Raji (cell line): ENCODE data around the gene ARMC6.

Experiments
- POLR2A ChIP-seq: IDR thresholded peaks from 2 replicates; pipeline ENCODE4 v1.6.1; 2011; ENCODE audit warnings: low read depth, low read length, control low read depth; ENCODE audit not compliant: insufficient read depth

The ARMC6 gene

DNA sequence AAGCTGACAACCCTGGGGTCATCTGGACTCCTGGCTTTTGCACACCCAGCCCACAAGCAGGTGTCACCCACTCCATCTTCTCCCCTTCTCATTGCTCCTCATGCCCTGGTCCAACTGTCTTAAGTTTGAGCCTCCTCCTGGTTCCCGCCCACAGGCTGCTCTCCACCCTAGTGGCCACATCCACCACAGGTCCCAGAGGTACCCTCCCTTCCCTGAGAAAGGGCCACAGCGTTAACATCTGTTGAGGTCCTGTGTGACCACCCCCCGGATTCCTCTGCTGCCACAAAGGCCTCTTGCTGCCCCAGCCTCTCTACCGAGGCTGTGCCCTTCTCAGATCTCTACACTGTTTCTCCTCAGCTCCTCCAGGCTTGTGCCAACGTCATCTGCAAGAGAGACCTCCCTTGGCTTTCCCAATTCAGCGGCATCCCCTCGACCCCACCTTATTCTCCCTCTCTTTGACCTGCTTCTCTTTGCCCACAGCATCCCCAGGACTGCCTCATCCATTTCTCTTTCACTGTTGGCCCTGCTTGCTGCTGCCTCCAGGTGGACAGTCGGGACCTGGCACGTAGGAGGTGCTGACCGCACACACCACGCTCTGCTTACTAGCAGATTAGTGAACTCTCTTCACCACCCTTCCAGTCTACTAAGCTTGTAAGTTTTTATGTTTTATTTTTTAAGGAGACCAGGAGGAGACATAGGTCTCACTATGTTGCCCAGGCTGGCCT lies 33.3 kb upstream of the ARMC6 start:
- TF ChIP-seq POLR2A = no peak

DNA sequence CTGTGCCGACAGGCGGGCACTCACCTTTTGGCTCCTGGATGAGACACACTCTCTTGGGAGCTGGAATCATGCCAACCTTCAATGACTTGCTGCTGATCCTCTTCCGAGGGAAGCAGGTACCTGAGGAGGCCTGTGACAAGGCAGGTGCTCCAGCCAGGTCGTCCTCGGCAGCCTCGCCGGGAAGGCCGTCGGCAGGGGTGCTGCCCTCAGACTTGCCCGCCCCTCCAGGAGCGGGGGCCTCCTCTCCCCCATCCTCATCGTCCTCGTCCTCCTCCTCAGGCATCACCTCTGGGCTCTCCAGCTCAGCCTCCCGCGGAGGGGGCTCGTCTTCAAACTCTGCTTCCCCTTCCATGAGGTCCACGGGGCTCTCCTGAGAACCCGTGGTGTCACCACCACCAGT lies 29.3 kb upstream of the ARMC6 start:
- TF ChIP-seq POLR2A = no peak

DNA sequence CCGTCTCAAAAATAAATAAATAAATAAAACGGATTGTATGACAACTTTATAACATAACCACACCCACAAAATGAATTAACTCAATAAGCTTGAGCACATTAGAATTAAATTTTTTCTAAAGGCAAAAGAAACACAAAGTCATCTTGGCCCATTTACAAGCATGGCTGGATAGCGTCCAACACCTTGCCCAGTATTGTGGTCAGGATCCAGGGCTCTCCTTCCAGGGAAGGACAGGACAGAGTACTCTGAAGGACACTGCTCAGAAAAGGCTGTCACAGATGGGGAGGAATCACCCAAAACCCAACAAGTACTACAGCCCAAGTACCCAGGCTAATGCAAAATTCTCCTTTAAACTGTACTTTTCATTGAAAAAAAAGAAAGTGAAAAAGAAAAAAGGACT lies 27.2 kb upstream of the ARMC6 start:
- no peak for TF ChIP-seq POLR2A

DNA sequence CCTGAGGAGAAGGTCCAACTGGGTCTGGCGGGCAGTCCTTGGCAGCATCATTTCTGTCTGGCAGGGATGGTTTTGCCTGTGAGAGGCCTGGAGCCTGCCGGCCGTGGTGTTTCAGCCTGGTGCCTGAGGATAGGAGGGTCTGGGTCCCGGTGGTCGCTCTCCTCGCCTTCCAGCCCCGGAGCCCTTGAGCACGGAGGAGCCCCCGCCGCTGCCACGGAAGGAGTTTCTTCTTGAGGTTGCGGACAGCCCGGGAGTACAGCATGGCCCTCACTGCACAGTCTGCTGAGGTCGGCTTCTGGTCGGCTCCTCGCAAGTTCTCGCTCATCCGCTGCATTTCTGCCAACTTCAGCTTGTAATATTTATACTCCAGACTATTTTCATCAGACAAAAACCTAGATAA lies 23.5 kb upstream of the ARMC6 start:
- no peak for TF ChIP-seq POLR2A

DNA sequence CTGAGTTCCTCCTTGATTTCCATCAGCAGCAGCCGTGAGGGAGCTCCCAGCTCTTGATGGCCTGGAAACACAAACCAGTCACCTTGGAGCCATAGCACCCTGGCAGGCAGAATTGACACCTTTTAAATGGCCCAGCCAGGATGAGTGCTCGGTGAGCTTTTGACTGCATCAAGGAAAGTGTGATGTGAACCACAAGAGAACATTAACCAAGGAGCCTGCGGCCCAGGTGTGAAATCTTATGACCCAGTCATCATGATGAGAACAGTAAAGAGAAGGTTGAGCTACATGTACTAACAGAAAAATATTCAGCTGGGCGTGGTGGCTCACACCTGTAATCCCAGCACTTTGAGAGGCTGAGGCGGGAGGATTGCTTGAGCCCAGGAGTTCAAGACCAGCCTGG lies 22.9 kb upstream of the ARMC6 start:
- TF ChIP-seq POLR2A = no peak

DNA sequence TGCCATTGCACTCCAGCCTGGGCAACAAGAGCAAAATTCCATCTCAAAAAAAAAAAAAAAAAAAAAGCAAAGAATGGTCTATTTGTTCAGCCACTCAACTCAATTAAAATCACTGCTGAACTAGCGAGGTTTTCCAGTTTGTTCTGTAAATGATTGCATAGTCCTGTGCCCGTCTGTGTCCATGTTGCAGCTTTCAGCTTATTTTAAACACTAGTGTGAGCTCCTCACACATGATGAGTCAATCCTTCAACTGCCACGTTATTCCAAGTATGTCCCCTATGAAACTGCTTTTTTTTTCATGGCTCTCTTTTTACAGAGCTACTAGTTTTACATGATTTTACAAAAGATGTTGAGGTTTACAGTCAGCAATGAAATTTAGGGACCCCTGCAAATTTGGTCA lies 12.3 kb upstream of the ARMC6 start:
- TF ChIP-seq POLR2A = no peak

DNA sequence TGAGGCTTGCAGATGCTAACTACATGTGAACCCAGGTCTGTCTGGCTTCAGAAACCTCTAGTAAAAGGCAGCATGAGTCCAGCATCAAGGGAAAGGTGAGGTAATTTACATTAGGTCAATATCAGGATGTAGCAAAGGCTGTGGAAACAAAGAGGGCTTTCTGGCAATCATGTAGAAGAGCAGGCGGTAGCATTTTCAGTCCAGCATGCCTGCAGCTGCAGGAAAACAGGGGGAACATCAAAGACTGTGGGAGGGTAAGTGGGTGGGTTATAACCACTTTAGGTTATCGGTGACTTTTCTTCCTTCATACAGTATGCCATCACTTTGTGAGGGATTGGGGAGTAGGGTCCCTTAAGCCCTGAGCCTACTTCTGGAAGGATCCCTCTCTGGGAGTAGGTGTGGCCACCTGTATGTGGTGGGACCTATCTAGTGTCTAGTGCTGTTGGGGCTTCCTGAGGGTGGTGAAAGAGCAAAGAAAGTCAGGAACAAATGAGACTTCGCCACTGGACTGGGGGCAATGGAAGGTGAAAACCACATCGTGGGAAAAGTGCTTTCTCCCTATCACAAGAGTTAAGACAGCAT lies 10.9 kb upstream of the ARMC6 start:
- TF ChIP-seq POLR2A = no peak

DNA sequence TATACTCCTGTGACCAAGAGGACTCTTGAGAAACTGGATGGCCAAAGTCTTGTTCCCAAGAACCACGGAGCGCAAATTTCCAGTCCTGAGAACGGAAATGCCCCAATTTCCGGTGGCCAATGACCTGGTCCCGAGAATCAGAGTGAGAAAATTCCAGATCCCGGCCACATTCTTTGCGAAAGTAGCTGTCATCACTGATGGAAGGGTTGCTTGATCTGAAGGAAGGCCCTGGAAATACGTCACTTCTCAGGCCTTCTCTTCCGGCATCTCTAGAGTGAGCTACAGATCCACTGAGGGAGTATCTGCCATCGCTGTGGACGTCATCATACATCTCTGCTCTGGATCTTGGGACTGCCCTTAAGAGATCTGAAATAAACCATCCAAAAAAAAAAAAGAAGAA lies 7.5 kb upstream of the ARMC6 start:
- TF ChIP-seq POLR2A = no peak

DNA sequence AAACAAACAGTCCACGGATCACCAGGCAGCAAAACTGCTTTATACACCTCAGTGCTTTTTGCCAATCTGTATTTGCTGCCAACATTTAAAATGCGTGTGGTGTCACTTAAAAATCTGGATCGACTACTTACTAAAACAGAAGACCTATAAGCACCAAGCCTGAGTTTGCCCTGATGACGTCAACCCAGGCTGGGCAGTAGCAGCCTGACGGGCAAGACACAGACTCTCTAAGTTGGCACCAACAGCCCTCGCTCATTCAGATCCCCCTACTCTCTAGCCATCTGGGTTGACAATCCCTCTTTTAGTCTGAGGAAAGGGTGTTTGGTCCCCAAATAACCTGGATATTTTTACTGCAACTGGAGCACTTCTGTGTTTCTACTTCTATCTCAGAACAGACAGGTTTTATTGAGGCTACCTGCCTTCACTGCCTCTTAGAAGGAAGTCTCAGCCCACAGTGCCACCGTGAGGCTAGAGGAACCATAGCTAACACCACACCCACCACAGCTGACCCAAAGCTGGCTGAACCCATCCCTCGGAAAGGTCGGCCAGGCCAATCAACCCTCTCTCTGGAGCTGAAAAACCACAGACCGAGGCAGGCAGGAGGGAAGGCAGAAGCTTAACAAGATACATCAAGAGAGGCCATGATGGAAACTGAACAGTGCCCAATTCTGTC lies 7.0 kb upstream of the ARMC6 start:
- TF ChIP-seq POLR2A = no peak

DNA sequence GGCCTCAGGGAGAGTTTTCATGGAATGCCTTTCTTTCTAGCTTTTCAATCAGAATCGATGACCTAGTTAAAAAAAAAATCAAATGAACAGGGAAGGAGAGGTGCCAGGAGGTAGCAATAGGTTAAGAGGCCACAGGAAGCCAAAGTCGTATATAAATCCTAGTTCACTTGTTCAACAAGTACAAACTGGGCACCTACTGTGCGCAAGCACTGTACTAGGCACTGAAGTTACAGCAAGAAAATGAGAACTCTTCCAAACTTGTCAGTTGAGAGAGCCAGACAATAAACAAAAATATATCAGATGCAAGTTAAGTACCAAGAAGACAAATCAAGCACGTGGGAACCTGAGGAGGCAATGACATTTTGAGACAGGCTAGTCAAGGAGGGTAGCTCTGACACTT lies 6.2 kb upstream of the ARMC6 start:
- TF ChIP-seq POLR2A = no peak

DNA sequence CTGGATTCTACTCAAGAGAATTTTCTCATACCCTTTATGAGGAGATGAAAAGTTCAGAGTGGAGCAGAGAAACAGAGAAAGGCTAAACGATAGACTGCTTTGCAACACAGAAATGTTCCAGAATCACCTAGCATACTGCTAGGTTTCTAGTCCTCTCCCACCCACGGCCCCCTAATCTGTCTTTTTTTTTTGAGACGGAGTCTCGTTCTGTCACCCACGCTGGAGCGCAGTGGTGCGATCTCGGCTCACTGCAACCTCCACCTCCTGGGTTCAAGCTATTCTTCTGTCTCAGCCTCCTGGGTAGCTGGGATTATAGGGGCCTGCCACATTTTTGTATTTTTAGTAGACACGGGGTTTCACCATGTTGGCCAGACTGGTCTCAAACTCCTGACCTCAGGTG lies 4.9 kb upstream of the ARMC6 start:
- no peak for TF ChIP-seq POLR2A

DNA sequence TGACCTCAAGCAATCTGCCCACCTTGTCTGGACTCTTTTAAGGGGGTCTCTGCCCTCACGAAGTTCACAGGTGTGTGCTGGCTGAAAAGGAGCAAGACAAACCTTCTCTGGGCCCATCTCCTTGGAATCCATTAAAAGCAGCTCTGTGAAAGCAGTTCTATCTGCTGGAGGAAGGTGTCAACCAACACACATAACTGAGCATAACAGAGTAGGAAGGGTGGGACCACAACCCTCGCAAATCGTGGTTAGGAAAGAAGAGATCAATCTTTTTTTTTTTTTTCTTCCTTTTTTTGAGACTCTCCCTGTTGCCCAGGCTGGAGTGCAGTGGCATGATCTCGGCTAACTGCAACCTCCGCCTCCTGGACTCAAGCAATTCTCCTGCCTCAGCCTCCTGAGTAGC lies 1.5 kb upstream of the ARMC6 start:
- no peak for TF ChIP-seq POLR2A

DNA sequence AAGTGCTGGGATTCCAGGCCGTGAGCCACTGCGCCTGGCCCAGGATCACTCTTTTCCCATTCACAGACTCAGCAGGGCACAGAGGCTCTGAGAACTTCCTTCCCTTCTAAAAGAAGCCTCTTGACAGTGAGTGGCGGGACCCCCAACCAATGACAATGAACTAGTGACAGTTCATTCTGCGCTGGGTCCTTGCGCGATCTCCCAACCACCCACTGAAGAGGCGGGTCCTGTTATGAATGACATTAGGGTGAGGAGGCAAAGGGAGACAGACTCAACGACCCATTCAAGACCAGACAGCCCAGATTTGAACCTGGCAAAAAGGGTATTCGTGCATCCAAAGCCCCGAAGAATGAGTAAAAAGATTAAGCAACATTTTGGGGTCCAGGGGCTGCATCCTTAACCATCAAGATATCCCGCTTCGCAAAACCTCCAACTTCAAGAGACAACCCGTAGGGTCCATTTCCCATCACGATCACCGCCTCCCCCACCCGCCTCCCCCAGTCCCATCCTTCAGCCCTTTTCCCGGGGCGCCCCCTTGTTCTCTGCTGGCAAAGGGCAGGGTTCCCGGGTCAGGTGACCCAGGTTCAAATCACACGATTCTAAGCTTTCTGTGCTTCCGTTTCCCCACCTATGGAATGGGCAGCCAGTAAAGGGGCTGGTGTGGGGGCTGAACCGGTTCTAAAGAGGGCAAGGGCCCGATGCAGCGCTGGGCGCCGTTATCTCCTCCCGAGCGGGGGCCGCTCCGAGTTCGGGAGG lies 805 bp upstream of the ARMC6 start:
- peak; percentile 58 for TF ChIP-seq POLR2A

DNA sequence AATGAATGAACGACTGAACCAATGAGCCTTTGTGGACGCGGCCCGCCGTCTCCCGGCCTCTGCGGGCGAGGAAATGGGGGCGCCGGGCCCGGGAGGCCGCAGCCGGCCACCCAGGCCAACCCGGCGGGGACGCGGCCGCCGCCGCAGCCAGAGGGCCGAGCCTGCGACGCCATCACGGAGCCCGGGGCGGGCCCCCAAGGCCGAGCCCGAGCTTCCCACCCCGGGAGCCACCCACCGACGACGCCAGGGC lies 302 bp upstream of the ARMC6 start:
- no peak for TF ChIP-seq POLR2A

DNA sequence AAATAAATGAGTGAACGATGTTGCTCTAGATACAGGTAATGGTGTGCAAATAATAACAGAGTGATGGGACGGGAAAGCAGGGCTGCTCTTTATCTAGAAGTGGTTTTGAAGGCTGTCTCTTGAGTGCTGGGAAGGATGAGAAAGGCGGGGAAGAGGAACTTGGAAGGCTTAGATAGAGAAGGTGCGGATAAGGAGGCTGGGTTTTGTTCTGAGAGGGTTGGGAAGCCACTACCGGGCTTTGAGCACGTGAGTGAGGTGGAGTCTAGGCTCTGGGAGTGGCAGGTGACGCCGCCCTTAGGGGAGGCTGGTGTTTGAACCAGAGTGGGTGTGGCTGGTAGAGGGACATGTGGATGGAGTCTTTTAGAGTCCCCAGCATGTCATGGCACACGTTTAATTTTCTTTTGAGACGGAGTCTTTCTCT lies 811 bp downstream of the ARMC6 start:
- peak; percentile 59; the same call in 1 of the 2 replicates for TF ChIP-seq POLR2A

DNA sequence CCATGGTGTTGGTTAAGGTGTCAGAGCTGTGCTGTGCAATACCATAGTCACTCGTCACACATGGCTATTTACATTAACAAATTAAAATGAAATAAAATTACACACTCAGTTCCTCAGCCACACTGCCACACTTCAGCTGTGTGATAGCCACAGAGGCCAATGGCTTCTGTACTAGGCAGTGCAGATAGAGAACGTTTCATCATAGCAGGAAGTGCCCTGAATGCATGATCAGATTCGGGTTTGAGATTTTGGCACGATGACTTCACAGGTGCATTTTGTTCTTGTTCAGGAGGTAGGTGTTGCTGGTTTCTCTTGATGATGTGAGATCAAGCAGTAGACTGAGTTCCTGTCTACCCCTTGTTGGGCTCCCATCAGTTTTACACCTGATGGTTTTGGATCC lies 6.5 kb downstream of the ARMC6 start:
- TF ChIP-seq POLR2A = peak; percentile 46; the same call in 1 of the 2 replicates

DNA sequence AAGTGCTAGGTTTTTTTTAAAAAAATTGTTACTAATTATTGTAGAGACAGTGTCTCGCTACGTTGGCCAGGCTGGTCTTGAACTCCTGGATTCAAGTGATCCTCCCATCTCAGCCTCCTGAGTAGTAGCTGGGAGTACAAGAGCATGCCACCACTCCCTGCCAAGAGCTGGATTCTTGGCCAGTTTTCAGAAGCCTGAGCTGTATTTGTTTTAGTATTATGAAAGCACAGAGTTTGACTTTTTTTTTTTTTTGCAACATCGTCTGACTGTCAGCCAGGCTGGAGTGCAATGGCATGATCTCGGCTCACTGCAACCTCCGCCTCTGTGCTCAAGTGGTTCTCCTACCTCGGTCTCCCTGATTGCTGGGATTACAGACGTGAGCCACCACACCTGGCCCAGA lies 7.0 kb downstream of the ARMC6 start:
- TF ChIP-seq POLR2A = no peak
